ENCODE results near the gene C16orf95. TPM values are rescaled to one million over a fixed set of nuclear protein-coding genes. Genes with fewer than 3 reads are reported as not detected.
"Not testable (repeated sequence)": the region's sequence is repeated elsewhere in the genome, so short reads cannot be mapped to it uniquely, and the experiment has no call there.

Gene C16orf95
- total and polyA plus RNA-seq, 12 donors = 0.67 to 9.9 (median 5.3) TPM

DNA sequence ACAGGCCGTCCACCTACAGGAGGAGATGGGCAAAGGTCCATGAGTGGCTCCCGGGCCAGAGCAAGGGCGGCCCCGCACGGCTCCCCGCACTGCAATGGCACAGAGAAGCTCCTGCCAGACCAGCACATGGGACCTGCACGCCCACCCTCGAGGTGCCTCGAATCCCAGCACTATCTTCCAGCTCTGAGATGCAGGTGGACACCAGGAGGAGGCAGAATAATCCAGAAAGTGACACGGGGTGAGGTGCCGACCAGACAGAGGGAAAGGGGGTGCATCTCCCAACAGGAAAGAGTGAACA is 26.5 kb upstream of the C16orf95 start:
- intact Hi-C loops (cut with DNase I) = no loop called here
- peaks cover 0 to 55% of the 10 kb centered on the region in 2 donors for H3K36me3 ChIP-seq (replicated peaks in 1 of 2)
- no peak for TF ChIP-seq POLR2A (IDR thresholded peaks at IDR 0.05)
- TF ChIP-seq, protein P1, sequence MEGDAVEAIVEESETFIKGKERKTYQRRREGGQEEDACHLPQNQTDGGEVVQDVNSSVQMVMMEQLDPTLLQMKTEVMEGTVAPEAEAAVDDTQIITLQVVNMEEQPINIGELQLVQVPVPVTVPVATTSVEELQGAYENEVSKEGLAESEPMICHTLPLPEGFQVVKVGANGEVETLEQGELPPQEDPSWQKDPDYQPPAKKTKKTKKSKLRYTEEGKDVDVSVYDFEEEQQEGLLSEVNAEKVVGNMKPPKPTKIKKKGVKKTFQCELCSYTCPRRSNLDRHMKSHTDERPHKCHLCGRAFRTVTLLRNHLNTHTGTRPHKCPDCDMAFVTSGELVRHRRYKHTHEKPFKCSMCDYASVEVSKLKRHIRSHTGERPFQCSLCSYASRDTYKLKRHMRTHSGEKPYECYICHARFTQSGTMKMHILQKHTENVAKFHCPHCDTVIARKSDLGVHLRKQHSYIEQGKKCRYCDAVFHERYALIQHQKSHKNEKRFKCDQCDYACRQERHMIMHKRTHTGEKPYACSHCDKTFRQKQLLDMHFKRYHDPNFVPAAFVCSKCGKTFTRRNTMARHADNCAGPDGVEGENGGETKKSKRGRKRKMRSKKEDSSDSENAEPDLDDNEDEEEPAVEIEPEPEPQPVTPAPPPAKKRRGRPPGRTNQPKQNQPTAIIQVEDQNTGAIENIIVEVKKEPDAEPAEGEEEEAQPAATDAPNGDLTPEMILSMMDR (IDR thresholded peaks at IDR 0.05) = no peak
- no peaks in the 10 kb centered on the region for H3K27me3 ChIP-seq
- H3K4me1 ChIP-seq (replicated peaks in 1 of 2) = no peaks in the 10 kb centered on the region
- no peaks in the 10 kb centered on the region for H3K9me3 ChIP-seq (replicated peaks in 1 of 3)
- 85 to 91% (median 89%) methylated on average over 3 to 11 of the region's 11 CpGs for WGBS, 4 donors
- DNase-seq = no peak
- no peak overlapping the region for H3K4me3 ChIP-seq
- no peak overlapping the region for H3K27ac ChIP-seq

DNA sequence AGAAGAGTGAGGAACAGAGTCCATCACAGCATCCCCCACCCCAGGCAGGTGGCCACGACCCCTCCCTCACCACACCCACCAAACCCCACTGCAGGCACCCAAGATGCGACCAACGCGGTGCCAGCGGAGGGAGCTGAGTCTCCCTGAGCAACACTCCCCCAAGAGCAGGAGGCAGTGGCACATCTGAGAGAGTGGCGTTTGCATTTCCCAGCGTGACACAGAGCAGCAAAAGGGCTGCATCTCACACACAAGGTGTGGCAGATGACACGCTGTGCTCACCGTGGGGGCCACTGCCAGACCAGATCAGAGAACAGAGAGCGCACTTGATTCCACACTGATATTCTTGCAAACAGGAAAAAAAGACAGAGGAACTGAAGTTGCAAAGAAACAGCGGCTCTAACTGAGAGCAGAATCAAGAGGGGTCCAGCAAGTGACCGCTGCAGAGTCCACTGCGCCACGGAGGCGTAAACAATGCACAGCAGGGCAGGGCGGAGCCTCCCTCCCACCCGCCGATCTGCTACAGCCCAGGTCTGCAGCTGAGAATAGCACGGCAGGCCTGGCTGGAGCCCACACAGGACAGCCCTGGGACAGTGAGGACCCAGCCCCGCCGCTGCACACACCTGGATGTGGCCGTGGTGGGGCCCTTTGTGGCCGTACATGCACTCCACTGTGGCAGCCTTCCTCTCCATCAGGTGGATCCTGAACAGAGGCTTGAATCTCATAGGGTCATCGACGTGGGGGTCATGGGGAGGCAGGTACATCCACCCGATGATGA is 26.0 kb upstream of the C16orf95 start:
- 78 to 86% (median 84%) methylated on average over 19 to 26 of the region's 26 CpGs for WGBS, 4 donors
- Histone ChIP-seq H3K27me3 (no peaks in the 10 kb centered on the region), H3K27ac (no peak overlapping the region), H3K4me3 (no peak overlapping the region), H3K4me1 (replicated peaks in 1 of 2) (no peaks in the 10 kb centered on the region), H3K9me3 (replicated peaks in 1 of 3) (no peaks in the 10 kb centered on the region), H3K36me3 (replicated peaks in 1 of 2) (peaks cover 0 to 55% of the 10 kb centered on the region in 2 donors)
- TF ChIP-seq POLR2A (IDR thresholded peaks at IDR 0.05) = no peak
- TF ChIP-seq, protein P1 (IDR thresholded peaks at IDR 0.05) = no peak
- intact Hi-C loops (cut with DNase I) = no loop called here
- DNase-seq = no peak

DNA sequence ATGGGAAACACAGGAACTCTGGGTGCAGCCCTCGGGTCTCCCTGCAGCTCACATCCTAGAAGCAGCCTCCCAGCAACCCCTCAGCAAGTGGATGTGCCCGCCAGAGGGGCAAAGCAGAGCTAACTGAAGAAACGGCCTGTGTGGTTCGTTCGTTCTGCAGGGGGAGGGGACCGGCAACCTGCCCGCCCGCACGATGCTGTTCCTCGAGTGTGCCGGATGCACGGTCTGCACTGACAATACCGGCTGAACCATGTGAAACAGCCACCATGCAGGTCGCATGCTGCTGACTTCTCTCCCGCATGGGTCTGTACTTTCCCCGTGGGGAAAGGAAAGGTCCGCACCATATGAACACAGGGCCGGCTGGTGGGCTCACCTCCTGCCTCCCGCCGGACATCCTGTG is 25.3 kb upstream of the C16orf95 start:
- Histone ChIP-seq H3K27me3 (no peaks in the 10 kb centered on the region), H3K4me3 (no peak overlapping the region), H3K4me1 (replicated peaks in 1 of 2) (no peaks in the 10 kb centered on the region), H3K36me3 (replicated peaks in 1 of 2) (peaks cover 0 to 55% of the 10 kb centered on the region in 2 donors), H3K27ac (no peak overlapping the region), H3K9me3 (replicated peaks in 1 of 3) (no peaks in the 10 kb centered on the region)
- intact Hi-C loops (cut with DNase I) = no loop called here
- DNase-seq = no peak
- no peak for TF ChIP-seq POLR2A (IDR thresholded peaks at IDR 0.05)
- TF ChIP-seq, protein P1 (IDR thresholded peaks at IDR 0.05) = no peak
- 88 to 94% (median 90%) methylated on average over 7 to 20 of the region's 20 CpGs for WGBS, 4 donors

DNA sequence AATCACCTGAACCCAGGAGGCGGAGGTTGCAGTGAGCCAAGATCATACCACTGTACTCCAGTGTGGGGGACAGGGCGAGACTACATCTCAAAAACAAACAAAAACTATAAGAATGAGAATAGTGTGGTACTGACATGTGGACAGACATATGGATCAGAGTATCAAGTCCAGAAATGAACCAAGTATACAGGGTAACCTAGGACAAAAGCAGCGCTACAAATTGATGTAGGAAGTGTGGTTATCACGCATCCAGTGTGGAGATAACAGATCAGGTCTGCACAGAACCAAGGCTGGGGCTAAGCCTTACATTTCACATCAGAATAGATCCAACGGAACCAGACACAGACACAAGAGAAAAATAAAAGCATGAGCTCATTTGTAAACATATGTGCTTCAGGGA is 23.0 kb upstream of the C16orf95 start:
- WGBS, 4 donors = 88 to 95% (median 92%) methylated on average over 5 of the region's 5 CpGs

GRCh38 chr16:87339724-87340105 is 22.5 kb upstream of the C16orf95 start:
- intact Hi-C loops (cut with DNase I); DNase-seq; H3K4me1 ChIP-seq (replicated peaks in 1 of 2); H3K9me3 ChIP-seq (replicated peaks in 1 of 3); H3K4me3 ChIP-seq; H3K27ac ChIP-seq; H3K27me3 ChIP-seq: not testable (repeated sequence)
- 89 to 97% (median 95%) methylated on average over 11 of the region's 11 CpGs for WGBS, 4 donors
- peaks cover 0 to 54% of the 10 kb centered on the region in 2 donors for H3K36me3 ChIP-seq (replicated peaks in 1 of 2)

More for the DNA sequence above, 23.0 kb upstream of the C16orf95 start:
- no peak for TF ChIP-seq POLR2A (IDR thresholded peaks at IDR 0.05)
- TF ChIP-seq, protein P1 (IDR thresholded peaks at IDR 0.05) = no peak
- intact Hi-C loops (cut with DNase I) = no loop called here
- no peak for DNase-seq
- peaks cover 0 to 49% of the 10 kb centered on the region in 2 donors for H3K36me3 ChIP-seq (replicated peaks in 1 of 2)
- H3K9me3 ChIP-seq (replicated peaks in 1 of 3) = no peaks in the 10 kb centered on the region
- no peaks in the 10 kb centered on the region for H3K27me3 ChIP-seq
- peaks cover 0 to 4% of the 10 kb centered on the region in 2 donors for H3K4me1 ChIP-seq (replicated peaks in 1 of 2)
- no peak overlapping the region for H3K27ac ChIP-seq
- H3K4me3 ChIP-seq = no peak overlapping the region
